A172 (cell line): ENCODE measurements around the gene DYRK4. TPM values are rescaled to one million over a fixed set of nuclear protein-coding genes. Genes with fewer than 3 reads are reported as not detected.
A peak's percentile ranks its signal among the peaks of the same experiment; 100 is the strongest.

Experiments
- DNase-seq: peaks from one replicate; pipeline ENCODE4 v3.0.0-alpha.2; 2015; ENCODE audit warnings: low spot score
- total RNA-seq: library from RNA; depleted of rRNA; stranded (reverse); fragments of >200 nt; shearing (Covaris generic); gene quantifications from 2 replicates; pipeline ENCODE4 v1.2.3, GENCODE V29; 2014; rRNA removed

The DYRK4 gene
- total RNA-seq, 1 experiment from 2014 or later = 17.6 TPM

DNA sequence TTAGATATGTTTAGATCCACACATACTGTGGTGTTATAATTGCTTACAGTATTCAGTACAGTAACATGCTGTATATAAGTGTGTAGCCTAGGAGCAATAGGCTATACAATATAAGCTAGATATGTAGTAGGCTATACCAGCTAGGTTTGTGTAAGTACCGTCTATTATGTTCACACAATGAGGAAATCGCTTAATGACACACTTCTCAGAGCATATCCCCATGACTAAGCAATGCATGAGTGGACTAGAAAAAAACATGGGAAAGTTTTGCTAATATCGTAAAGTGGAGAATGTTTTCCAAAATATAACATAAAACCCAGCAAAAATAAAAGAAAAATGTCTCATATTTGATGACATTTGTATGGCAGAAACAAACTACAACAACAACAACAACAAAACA lies 59.5 kb downstream of the DYRK4 start:
- no peak for DNase-seq

- DNase-seq = no peak
Measured at GRCh38 chr12:4626543-4626942, 64.5 kb downstream of the DYRK4 start.

DNA sequence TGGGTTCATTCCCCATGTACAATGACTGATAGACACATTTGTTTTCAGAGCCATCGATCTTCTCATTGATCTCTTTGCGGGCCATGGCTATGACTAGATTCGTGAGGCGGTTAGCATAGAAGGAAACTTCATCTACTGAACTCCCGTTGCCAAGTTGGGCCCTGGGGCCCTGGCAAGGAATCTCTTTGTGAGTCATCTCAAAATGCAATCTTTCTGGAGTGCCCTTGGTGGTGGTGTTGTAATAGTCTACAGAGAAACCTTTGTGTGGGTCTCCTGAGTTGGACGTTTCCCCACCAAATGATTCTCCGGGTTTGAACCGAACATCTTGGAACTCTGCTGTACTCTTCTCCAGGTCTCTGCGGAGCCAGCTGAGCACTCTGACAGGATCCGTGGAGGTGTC lies 66.4 kb downstream of the DYRK4 start:
- DNase-seq = no peak

GRCh38 chr12:4630262-4630661 lies 68.3 kb downstream of the DYRK4 start:
- no peak for DNase-seq

DNA sequence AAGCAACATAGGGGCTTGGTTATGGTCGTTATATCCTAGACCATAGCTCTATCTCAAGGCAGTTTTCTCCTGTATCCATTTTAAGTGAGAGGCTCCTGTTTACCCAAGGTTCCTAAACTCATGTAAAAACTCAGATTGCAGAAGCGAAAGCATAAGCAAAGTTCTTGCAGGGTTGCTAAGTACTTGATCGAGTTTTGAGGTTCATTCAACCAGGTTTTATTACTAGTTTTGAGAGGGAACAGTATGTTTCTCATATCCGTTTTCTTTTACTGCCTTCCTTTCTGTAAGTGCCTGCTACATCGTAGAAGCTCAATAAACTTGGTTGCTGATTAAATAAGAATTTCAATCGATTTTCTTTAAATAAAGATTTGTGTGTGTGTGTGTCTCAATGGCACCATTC lies 81.7 kb downstream of the DYRK4 start:
- DNase-seq = no peak

DNA sequence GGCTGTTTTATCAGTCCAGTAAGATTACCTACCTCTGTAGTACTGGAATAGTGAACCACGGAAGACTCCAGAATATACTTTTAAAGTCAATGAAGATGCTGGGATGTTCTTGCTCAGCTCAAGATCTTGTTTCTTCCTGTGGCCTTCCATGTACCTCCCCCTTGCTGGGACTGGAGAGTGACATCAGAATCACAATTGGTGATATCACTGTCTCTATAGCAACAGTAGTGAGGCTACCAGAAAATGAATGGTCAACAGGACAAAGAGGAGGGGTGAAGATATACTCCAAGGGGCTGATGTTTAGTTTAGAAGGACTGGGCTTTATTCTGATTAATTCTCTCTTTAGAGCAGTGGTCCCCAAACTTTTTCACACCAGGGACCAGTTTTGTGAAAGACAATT lies 83.0 kb downstream of the DYRK4 start:
- DNase-seq = no peak

DNA sequence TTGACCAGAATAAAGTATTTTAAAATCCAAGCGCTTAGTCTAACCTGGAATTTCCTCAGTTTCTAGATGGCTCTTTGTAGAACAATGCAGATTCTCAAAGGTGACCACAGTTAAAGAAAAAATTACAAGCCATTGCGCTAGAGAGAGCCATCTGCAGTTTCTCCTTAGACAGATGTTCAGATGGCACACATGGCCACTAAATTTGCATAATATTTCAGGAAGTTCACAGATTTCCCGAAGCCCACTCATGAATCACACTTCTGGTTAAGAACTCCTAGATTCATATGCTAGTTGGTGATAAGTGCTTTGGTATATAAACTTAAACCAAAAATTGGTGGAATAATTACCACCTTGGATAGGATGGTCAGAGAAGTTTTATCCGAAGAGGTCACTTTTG lies 86.1 kb downstream of the DYRK4 start:
- DNase-seq = no peak

- DNase-seq = peak; percentile 54
Measured at GRCh38 chr12:4648501-4649357, 86.7 kb downstream of the DYRK4 start, which contains the start of the genes AKAP3 and NDUFA9. TSS of gene AKAP3 (minus strand) at chr12:4649051. CDS start at chr12:4638196, 10,855 bp downstream. TSS of gene NDUFA9 (plus strand) at chr12:4649114. CDS start at chr12:4649127, 13 bp downstream.

- DNase-seq = no peak
Measured at GRCh38 chr12:4649358-4649661, 87.3 kb downstream of the DYRK4 start.

- no peak for DNase-seq
Measured at GRCh38 chr12:4653257-4653656, 91.2 kb downstream of the DYRK4 start.

DNA sequence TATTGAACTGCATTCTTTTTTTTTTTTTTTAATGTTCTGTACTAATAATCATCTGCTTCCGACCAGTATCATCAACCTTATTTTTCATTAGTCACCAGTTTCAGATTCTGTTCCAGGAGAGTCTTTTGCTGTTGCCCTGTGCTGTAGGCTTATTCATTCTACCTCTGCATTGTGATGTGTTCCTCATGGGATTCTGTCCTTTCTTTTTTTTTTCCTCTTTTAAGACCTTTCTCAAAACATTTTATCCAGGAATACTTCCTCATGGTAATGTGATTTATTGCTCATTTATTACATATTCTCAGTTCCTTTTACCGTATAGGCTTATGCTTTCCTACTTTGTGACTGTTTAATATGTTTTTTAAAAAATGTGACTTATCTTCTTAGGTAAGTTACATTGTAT lies 91.7 kb downstream of the DYRK4 start:
- DNase-seq = no peak

Other genes with a start within 250 kb of the DYRK4 start
- gene TIGAR, start 241.0 kb upstream of the DYRK4 start, total RNA-seq = 8.8 and 8.9 TPM in 2 replicates
- not detected in 2 replicates for gene FGF23, start 182.5 kb upstream of the DYRK4 start, total RNA-seq
- not detected in 2 replicates for gene FGF6, start 116.4 kb upstream of the DYRK4 start, total RNA-seq
- 41.5 and 46.8 TPM in 2 replicates for gene RAD51AP1, start 23.3 kb upstream of the DYRK4 start, total RNA-seq
- gene AKAP3, start 86.8 kb downstream of the DYRK4 start, total RNA-seq = 0.14 TPM in 1 of 2 replicates, not detected in the other
- 70.0 and 95.3 TPM in 2 replicates for gene NDUFA9, start 86.9 kb downstream of the DYRK4 start, total RNA-seq
- gene GALNT8, start 158.2 kb downstream of the DYRK4 start, total RNA-seq = not detected in 2 replicates